ENCODE measurements around the gene PRR5.

PRR5 gene

GRCh38 chr22:44783581-44783980, 81.6 kb downstream of the PRR5 start:
- Histone ChIP-seq H3K9me3 (ENCODE audit: control insufficient read depth in 1 of 2, low read length in 2 of 2) (no peaks in the 10 kb centered on the region), H3K27ac (ENCODE audit: low read depth, low read length) (no peak overlapping the region), H3K4me3 (ENCODE audit: low read depth in 1 of 2, low read length in 2 of 2) (no peak overlapping the region), H3K27me3 (ENCODE audit: control insufficient read depth in 1 of 2, insufficient read depth in 2 of 2, low read length in 2 of 2) (no peaks in the 10 kb centered on the region), H3K9ac (ENCODE audit: low read depth in 1 of 2, low read length in 2 of 2) (no peak overlapping the region), H3K36me3 (ENCODE audit: control insufficient read depth in 1 of 2, insufficient read depth in 2 of 2, low read length in 2 of 2) (no peaks in the 10 kb centered on the region), H3K4me1 (ENCODE audit: control insufficient read depth in 1 of 2, insufficient read depth in 2 of 2, low read length in 2 of 2) (no peaks in the 10 kb centered on the region)

DNA sequence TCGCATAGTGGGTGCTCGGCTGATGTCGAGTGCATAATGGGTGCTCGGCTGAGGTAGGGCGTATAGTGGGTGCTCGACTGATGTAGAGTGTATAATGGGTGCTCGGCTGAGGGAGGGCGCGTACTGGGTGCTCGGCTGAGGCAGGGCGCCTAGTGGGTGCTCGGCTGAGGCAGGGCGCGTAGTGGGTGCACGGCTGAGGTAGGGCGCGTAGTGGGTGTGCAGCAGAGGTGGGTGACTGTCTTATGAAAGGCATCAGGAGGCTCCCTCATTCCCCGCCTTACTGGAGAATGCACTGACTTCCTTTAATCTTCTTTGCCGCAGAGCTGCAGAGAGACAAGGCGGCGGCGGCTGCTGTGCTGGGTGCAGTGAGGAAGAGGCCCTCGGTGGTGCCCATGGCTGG, 84.1 kb downstream of the PRR5 start:
- Histone ChIP-seq H3K27ac (ENCODE audit: low read depth, low read length) (no peak overlapping the region), H3K36me3 (ENCODE audit: control insufficient read depth in 1 of 2, insufficient read depth in 2 of 2, low read length in 2 of 2) (no peaks in the 10 kb centered on the region), H3K4me3 (ENCODE audit: low read depth in 1 of 2, low read length in 2 of 2) (no peak overlapping the region), H3K9ac (ENCODE audit: low read depth in 1 of 2, low read length in 2 of 2) (no peak overlapping the region), H3K9me3 (ENCODE audit: control insufficient read depth in 1 of 2, low read length in 2 of 2) (no peaks in the 10 kb centered on the region), H3K4me1 (ENCODE audit: control insufficient read depth in 1 of 2, insufficient read depth in 2 of 2, low read length in 2 of 2) (no peaks in the 10 kb centered on the region), H3K27me3 (ENCODE audit: control insufficient read depth in 1 of 2, insufficient read depth in 2 of 2, low read length in 2 of 2) (no peaks in the 10 kb centered on the region)

DNA sequence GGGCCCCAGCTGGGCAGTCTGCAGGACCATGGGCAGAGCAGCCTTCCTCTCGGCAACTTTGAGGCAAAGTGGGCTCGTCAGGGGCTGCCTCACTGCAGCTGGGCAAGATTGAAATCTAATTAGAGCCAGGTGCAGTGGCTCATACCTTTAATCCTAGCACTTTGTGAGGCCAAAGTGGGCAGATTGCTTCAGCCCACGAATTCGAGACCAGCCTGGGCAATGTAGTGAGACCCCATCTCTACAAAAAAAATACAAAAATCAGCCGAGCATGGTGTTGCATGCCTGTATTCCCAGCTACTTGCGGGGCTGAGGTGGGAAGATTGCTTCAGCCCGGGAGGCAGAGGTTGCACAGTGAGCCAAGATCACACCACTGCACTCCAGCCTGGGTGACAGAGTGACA, 84.6 kb downstream of the PRR5 start:
- Histone ChIP-seq H3K4me3 (ENCODE audit: low read depth in 1 of 2, low read length in 2 of 2) (no peak overlapping the region), H3K9ac (ENCODE audit: low read depth in 1 of 2, low read length in 2 of 2) (no peak overlapping the region), H3K36me3 (ENCODE audit: control insufficient read depth in 1 of 2, insufficient read depth in 2 of 2, low read length in 2 of 2) (no peaks in the 10 kb centered on the region), H3K27me3 (ENCODE audit: control insufficient read depth in 1 of 2, insufficient read depth in 2 of 2, low read length in 2 of 2) (no peaks in the 10 kb centered on the region), H3K27ac (ENCODE audit: low read depth, low read length) (no peak overlapping the region), H3K4me1 (ENCODE audit: control insufficient read depth in 1 of 2, insufficient read depth in 2 of 2, low read length in 2 of 2) (no peaks in the 10 kb centered on the region), H3K9me3 (ENCODE audit: control insufficient read depth in 1 of 2, low read length in 2 of 2) (no peaks in the 10 kb centered on the region)

All from duodenal mucosa (tissue), 2 donors.